ENCODE results near the gene RAPGEF5. TPM values are rescaled to one million over a fixed set of nuclear protein-coding genes. Genes with fewer than 3 reads are reported as not detected.

Gene RAPGEF5
- total and polyA plus RNA-seq, 10 of the 15 experiments (the other 5 are each of a cell fraction or from before 2014, with no cell fraction given) = 0.38 to 4.0 (median 1.6) TPM; not detected in 1

- Histone ChIP-seq H2AFZ (ENCODE audit: control insufficient read depth, low read depth, low read length) (no peak overlapping the region), H3K4me2 (ENCODE audit: control insufficient read depth, insufficient read depth) (no peak overlapping the region), H3K36me3 (ENCODE audit: control insufficient read depth in 2 of 2, insufficient read depth in 2 of 2, low read length in 1 of 2) (no peaks in the 10 kb centered on the region), H3K4me3 (no peak overlapping the region), H3K27ac (ENCODE audit: control insufficient read depth, insufficient read depth) (no peak overlapping the region), H3K4me1 (ENCODE audit: control insufficient read depth, insufficient read depth, low read length) (peaks cover 17% of the 10 kb centered on the region), H3K79me2 (ENCODE audit: control insufficient read depth, insufficient read depth, low read length) (no peaks in the 10 kb centered on the region), H3K9ac (ENCODE audit: control insufficient read depth, insufficient read depth, low read length) (no peak overlapping the region), H4K20me1 (ENCODE audit: control insufficient read depth, insufficient read depth) (no peaks in the 10 kb centered on the region), H3K27me3 (replicated peaks in 1 of 2; ENCODE audit: control insufficient read depth in 2 of 2, insufficient read depth in 2 of 2, low read length in 1 of 2) (no peaks in the 10 kb centered on the region), H3K9me3 (replicated peaks; ENCODE audit: control insufficient read depth, insufficient read depth, low read length) (peaks cover 3% of the 10 kb centered on the region; the same call in 1 of the 3 replicates)
- SMC1A ChIA-PET (ENCODE audit: uncharacterized antibody, unreplicated experiment) = interaction anchor here (0.7 to 3.6 kb wide), 4 partner anchors 11 to 63 kb away, joined by 3 to 19 read pairs (median 3); no protein-coding TSS in a partner anchor
- TF ChIP-seq IRF3 (IDR thresholded peaks at IDR 0.05) (no peak), CREB1 (IDR thresholded peaks at IDR 0.05; ENCODE audit: low read depth) (peak; percentile 43; the same call in 1 of the 2 replicates)
- POLR2A ChIA-PET = interaction anchor here (0.6 kb wide), 1 partner anchor 1078 kb away, joined by 3 read pairs; no protein-coding TSS in a partner anchor
- CTCF ChIA-PET = interaction anchor here (0.9 to 1.2 kb wide), 2 partner anchors 62 to 280 kb away, joined by 3 to 4 read pairs; no protein-coding TSS in a partner anchor
- 0% methylated on average over 1 of the region's 1 CpG for WGBS (ENCODE audit: insufficient coverage, insufficient replicate concordance, low lambda C conversion rate, missing lambda C conversion rate)
- FAIRE-seq (peak; percentile 7), ATAC-seq (no peak), DNase-seq (ENCODE audit: low read depth, low spot score) (no peak)
- in situ Hi-C loops (cut with MboI) = no loop called here
- intact Hi-C loops (cut with micrococcal nuclease; ENCODE audit: unreplicated experiment) = no loop called here
- RAD21 ChIA-PET (ENCODE audit: unreplicated experiment) = interaction anchor here (1.5 kb wide), 1 partner anchor 11 kb away, joined by 3 read pairs; no protein-coding TSS in a partner anchor
- BruUV-seq (replicated peaks) = no TSS peak
Observed at GRCh38 chr7:22390516-22390915, 33.6 kb upstream of the RAPGEF5 start.

DNA sequence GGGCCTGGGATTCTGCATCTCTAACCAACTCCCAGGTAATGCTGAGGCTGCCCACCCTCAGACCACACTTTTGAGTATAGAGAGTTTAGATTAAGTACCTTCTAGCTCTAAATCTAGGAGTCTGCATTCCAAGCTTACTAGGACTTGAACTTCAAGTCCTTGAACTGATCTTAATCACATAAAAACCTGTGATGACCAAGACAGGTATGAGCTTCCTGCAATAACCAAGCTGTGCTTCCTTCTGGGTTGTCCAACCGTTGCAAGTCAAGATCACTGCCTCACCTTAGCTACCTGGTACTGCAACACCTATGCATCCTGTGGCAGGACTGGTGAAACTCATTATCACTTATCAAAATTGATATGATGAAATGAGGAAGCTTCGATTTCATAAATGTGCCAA, 32.9 kb upstream of the RAPGEF5 start:
- in situ Hi-C loops (cut with MboI) = no loop called here
- intact Hi-C loops (cut with micrococcal nuclease; ENCODE audit: unreplicated experiment) = no loop called here
- TF ChIP-seq PML (IDR thresholded peaks at IDR 0.05; ENCODE audit: low read length) (no peak), PAX5 (IDR thresholded peaks at IDR 0.05; ENCODE audit: borderline replicate concordance, low read depth, low read length) (no peak), BMI1 (IDR thresholded peaks at IDR 0.05; ENCODE audit: borderline replicate concordance) (no peak), DPF2 (IDR thresholded peaks at IDR 0.05) (no peak), SUZ12 (IDR thresholded peaks at IDR 0.05; ENCODE audit: unreplicated experiment) (no peak), FOXM1 (IDR thresholded peaks at IDR 0.05; ENCODE audit: low read depth, low read length) (no peak), JUNB (IDR thresholded peaks at IDR 0.05) (no peak), BCL11A (IDR thresholded peaks at IDR 0.05; ENCODE audit: low read depth, low read length) (no peak), CREM (IDR thresholded peaks at IDR 0.05; ENCODE audit: low read depth) (no peak), CBX3 (IDR thresholded peaks at IDR 0.05; ENCODE audit: borderline replicate concordance, low read depth) (no peak), POLR2A (IDR thresholded peaks at IDR 0.05; ENCODE audit: low read depth, low read length) (no peak), JUND (IDR thresholded peaks at IDR 0.05; ENCODE audit: low read depth, low read length) (no peak)
- TF ChIP-seq, protein P1, sequence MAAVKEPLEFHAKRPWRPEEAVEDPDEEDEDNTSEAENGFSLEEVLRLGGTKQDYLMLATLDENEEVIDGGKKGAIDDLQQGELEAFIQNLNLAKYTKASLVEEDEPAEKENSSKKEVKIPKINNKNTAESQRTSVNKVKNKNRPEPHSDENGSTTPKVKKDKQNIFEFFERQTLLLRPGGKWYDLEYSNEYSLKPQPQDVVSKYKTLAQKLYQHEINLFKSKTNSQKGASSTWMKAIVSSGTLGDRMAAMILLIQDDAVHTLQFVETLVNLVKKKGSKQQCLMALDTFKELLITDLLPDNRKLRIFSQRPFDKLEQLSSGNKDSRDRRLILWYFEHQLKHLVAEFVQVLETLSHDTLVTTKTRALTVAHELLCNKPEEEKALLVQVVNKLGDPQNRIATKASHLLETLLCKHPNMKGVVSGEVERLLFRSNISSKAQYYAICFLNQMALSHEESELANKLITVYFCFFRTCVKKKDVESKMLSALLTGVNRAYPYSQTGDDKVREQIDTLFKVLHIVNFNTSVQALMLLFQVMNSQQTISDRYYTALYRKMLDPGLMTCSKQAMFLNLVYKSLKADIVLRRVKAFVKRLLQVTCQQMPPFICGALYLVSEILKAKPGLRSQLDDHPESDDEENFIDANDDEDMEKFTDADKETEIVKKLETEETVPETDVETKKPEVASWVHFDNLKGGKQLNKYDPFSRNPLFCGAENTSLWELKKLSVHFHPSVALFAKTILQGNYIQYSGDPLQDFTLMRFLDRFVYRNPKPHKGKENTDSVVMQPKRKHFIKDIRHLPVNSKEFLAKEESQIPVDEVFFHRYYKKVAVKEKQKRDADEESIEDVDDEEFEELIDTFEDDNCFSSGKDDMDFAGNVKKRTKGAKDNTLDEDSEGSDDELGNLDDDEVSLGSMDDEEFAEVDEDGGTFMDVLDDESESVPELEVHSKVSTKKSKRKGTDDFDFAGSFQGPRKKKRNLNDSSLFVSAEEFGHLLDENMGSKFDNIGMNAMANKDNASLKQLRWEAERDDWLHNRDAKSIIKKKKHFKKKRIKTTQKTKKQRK (IDR thresholded peaks at IDR 0.05; ENCODE audit: low read depth, low read length) = no peak

More for the DNA sequence above, 32.9 kb upstream of the RAPGEF5 start:
- CTCF ChIA-PET = interaction anchor here (0.6 to 1.2 kb wide), 4 partner anchors 15 to 1321 kb away, joined by 3 to 4 read pairs (median 4); no protein-coding TSS in a partner anchor
- H3K27me3 ChIP-seq (replicated peaks in 1 of 2; ENCODE audit: control insufficient read depth in 2 of 2, insufficient read depth in 2 of 2, low read length in 1 of 2) = no peaks in the 10 kb centered on the region
- no peak for ATAC-seq
- DNase-seq (ENCODE audit: low read depth, low spot score) = no peak
- no peaks in the 10 kb centered on the region for H3K36me3 ChIP-seq (ENCODE audit: control insufficient read depth in 2 of 2, insufficient read depth in 2 of 2, low read length in 1 of 2)
- H3K9ac ChIP-seq (ENCODE audit: control insufficient read depth, insufficient read depth, low read length) = no peak overlapping the region
- H3K9me3 ChIP-seq (replicated peaks; ENCODE audit: control insufficient read depth, insufficient read depth, low read length) = peaks cover 3% of the 10 kb centered on the region; the same call in 1 of the 3 replicates
- H3K4me1 ChIP-seq (ENCODE audit: control insufficient read depth, insufficient read depth, low read length) = peaks cover 23% of the 10 kb centered on the region
- 26% methylated on average over 2 of the region's 2 CpGs for WGBS (ENCODE audit: insufficient coverage, insufficient replicate concordance, low lambda C conversion rate, missing lambda C conversion rate)
- H3K79me2 ChIP-seq (ENCODE audit: control insufficient read depth, insufficient read depth, low read length) = no peaks in the 10 kb centered on the region
- FAIRE-seq = peak; percentile 35
- POLR2A ChIA-PET = no interaction called here
- H3K4me2 ChIP-seq (ENCODE audit: control insufficient read depth, insufficient read depth) = no peak overlapping the region
- no peak overlapping the region for H2AFZ ChIP-seq (ENCODE audit: control insufficient read depth, low read depth, low read length)
- BruUV-seq (replicated peaks) = no TSS peak
- SMC1A ChIA-PET (ENCODE audit: uncharacterized antibody, unreplicated experiment) = interaction anchor here (0.7 to 3.6 kb wide), 5 partner anchors 12 to 62 kb away, joined by 3 to 19 read pairs (median 3); no protein-coding TSS in a partner anchor
- no peak overlapping the region for H3K4me3 ChIP-seq
- RAD21 ChIA-PET (ENCODE audit: unreplicated experiment) = interaction anchor here (1.5 kb wide), 1 partner anchor 11 kb away, joined by 3 read pairs; no protein-coding TSS in a partner anchor
- H3K27ac ChIP-seq (ENCODE audit: control insufficient read depth, insufficient read depth) = no peak overlapping the region
- H4K20me1 ChIP-seq (ENCODE audit: control insufficient read depth, insufficient read depth) = no peaks in the 10 kb centered on the region

Measured in GM12878 (cell line).